ENCODE measurements around the gene SNX6.
"Not testable (repeated sequence)": the region's sequence is repeated elsewhere in the genome, so short reads cannot be mapped to it uniquely, and the experiment has no call there.

Gene SNX6

DNA sequence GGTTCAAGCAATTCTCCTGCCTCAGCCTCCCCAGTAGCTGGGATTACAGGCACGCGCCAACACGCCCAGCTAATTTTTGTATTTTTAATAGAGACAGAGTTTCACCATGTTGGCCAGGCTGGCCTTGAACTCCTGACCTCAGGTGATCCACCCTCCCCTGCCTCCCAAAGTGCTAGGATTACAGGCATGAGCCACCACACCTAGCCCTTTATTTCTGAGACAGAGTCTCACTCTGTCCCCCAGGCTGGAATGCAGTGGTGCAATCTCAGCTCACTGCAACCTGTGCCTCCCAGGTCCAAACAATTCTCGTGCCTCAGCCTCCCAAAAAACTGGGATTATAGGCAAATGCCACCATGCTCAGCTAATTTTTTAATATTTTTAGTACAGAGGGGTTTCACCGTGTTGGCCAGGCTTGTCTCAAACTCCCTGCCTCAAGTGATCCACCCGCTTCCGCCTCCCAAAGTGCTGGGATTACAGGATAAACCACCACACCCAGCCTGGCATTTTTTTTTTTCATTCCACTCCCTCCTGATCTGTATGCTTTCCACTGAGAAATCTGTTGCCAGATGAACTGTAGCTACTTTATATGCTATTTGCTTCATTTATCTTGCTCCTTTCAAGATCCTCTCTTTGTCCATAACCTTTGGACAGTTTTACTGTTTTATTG, 109.5 kb downstream of the SNX6 start:
- not testable (repeated sequence) for DNase-seq
